ENCODE results near the gene ATP9B. TPM values are rescaled to one million over a fixed set of nuclear protein-coding genes. Genes with fewer than 3 reads are reported as not detected.

Gene ATP9B
- total RNA-seq (2014; rRNA removed; shearing (Covaris generic)), result 12.8 and 29.6 TPM in 2 replicates
- 8.5 and 9.3 TPM in 2 replicates for polyA plus RNA-seq (2016; fragmentation: Nextera tagmentation; extraction: Ambion mirVana)

DNA sequence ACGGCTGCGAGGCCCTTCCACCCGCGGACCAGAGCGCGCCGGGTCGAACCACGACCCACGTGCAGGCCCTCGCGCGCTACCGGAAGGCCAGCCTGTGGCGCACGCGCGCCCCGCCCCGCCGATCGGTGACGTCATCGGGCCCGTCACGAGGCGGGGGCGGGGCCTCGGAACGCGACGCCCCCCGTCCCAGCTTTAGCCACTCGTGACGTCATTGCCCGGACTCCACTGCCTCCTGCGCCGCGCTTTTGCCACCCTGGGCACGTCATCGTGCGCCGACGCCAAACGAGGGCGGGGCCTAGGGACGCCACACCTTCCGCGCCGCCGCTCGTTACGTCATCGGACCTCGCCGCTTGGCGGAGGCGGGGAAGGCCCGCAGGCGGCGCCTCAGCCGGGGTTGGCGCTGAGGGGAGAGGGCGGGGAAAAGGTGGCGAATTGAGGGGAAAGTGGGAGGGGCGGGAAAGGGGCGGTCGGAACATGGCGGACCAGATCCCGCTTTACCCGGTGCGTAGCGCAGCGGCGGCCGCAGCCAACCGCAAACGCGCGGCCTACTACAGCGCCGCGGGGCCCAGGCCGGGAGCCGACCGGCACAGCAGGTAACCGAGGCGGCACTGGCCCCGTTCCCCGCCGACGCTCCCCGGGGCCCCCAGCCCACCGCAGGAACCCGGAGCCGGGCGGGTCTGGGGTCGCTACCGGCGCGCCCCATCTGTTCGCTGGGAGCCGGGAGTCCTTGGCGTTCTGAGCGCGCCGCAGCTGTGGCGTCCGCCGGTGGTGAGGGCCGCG is at the start of gene ATP9B:
Gene ATP9B (plus strand): TSS at position 458 of the 780 bp plus-strand sequence. CDS start 17 bp downstream, at position 475.
- Histone ChIP-seq H3K9ac (peak within 1 kb of the TSS; percentile 91), H3K4me1 (ENCODE audit: insufficient read depth) (peaks cover 11% of the 10 kb centered on the region), H4K20me1 (ENCODE audit: insufficient read depth) (no peaks in the 10 kb centered on the region), H3K4me2 (ENCODE audit: unreplicated experiment) (peak within 1 kb of the TSS; percentile 93), H3K9me3 (ENCODE audit: low read depth) (no peaks in the 10 kb centered on the region), H3K9me2 (ENCODE audit: insufficient read depth) (no peaks in the 10 kb centered on the region), H3F3A (ENCODE audit: insufficient read depth) (peaks cover 22% of the 10 kb centered on the region), H3K27me3 (replicated peaks; ENCODE audit: insufficient read depth) (no peaks in the 10 kb centered on the region), H3K36me3 (ENCODE audit: low read depth) (no peaks in the 10 kb centered on the region), H3K4me3 (peak within 1 kb of the TSS; percentile 80), H2AFZ (peak within 1 kb of the TSS; percentile 99), H3K27ac (peak within 1 kb of the TSS; percentile 75), H3K79me2 (ENCODE audit: insufficient read depth) (peaks cover 36% of the 10 kb centered on the region)
- peak; percentile 100 for DNase-seq
- in situ Hi-C loops (cut with MboI), result no loop called here
- 1% methylated on average over 49 to 72 of the region's 112 CpGs for WGBS, 2 experiments (ENCODE audit: low coverage in 1 of 2, low lambda C conversion rate in 2 of 2, missing lambda C conversion rate in 2 of 2)
- TF ChIP-seq EZH2phosphoT487 (IDR thresholded peaks at IDR 0.05; ENCODE audit: insufficient read depth, low read depth) (no peak), EZH2 (IDR thresholded peaks at IDR 0.05; ENCODE audit: insufficient read depth, poor library complexity, severe bottlenecking) (no peak)

- no peaks in the 10 kb centered on the region for H3K36me3 ChIP-seq (ENCODE audit: low read depth)
- TF ChIP-seq EZH2phosphoT487 (IDR thresholded peaks at IDR 0.05; ENCODE audit: insufficient read depth, low read depth) (no peak), EZH2 (IDR thresholded peaks at IDR 0.05; ENCODE audit: insufficient read depth, poor library complexity, severe bottlenecking) (no peak)
- in situ Hi-C loops (cut with MboI), result no loop called here
- H3K4me3 ChIP-seq, result no peak overlapping the region
- H3K9ac ChIP-seq, result no peak overlapping the region
- no peak overlapping the region for H2AFZ ChIP-seq
- H3K9me2 ChIP-seq (ENCODE audit: insufficient read depth), result no peaks in the 10 kb centered on the region
- no peaks in the 10 kb centered on the region for H3K27me3 ChIP-seq (replicated peaks; ENCODE audit: insufficient read depth)
- no peaks in the 10 kb centered on the region for H3K79me2 ChIP-seq (ENCODE audit: insufficient read depth)
- no peaks in the 10 kb centered on the region for H3K4me1 ChIP-seq (ENCODE audit: insufficient read depth)
- H4K20me1 ChIP-seq (ENCODE audit: insufficient read depth), result no peaks in the 10 kb centered on the region
- H3F3A ChIP-seq (ENCODE audit: insufficient read depth), result no peaks in the 10 kb centered on the region
- H3K4me2 ChIP-seq (ENCODE audit: unreplicated experiment), result no peak overlapping the region
- no peaks in the 10 kb centered on the region for H3K9me3 ChIP-seq (ENCODE audit: low read depth)
- DNase-seq, result no peak
- no peak overlapping the region for H3K27ac ChIP-seq
- 29 to 35% methylated on average over 7 of the region's 7 CpGs for WGBS, 2 experiments (ENCODE audit: low coverage in 1 of 2, low lambda C conversion rate in 2 of 2, missing lambda C conversion rate in 2 of 2)
These were observed 49.3 kb upstream of the ATP9B start for GRCh38 chr18:79019881-79020280.

DNA sequence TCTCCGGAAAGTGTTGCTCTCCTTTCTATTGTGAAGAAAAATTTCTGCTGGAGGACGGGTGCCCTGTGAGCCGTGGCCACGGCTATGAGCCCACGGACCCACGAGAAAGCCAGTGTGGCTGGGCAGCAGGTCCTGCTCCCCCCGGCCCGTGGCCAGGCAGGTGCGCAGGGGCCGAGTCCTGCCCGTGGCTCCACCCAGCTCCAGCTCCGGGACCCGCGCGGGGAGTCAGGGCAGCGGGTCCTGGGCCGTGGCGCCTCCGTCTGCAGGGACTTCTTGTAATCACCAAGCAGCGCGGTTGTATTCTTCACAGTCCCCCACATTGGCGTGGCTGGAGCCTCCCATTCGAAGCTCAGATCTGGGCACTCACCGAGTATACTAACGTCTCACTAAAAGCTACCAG is 46.6 kb upstream of the ATP9B start:
- H3K4me2 ChIP-seq (ENCODE audit: unreplicated experiment), result no peak overlapping the region
- no peaks in the 10 kb centered on the region for H3K9me2 ChIP-seq (ENCODE audit: insufficient read depth)

GRCh38 chr18:79026491-79026890 is 42.7 kb upstream of the ATP9B start:
- Histone ChIP-seq H3F3A (ENCODE audit: insufficient read depth) (no peaks in the 10 kb centered on the region), H3K9me3 (ENCODE audit: low read depth) (no peaks in the 10 kb centered on the region)

More for the DNA sequence above, 46.6 kb upstream of the ATP9B start:
- H3K27ac ChIP-seq, result no peak overlapping the region
- in situ Hi-C loops (cut with MboI), result no loop called here
- H3K79me2 ChIP-seq (ENCODE audit: insufficient read depth), result no peaks in the 10 kb centered on the region
- no peaks in the 10 kb centered on the region for H3F3A ChIP-seq (ENCODE audit: insufficient read depth)
- no peak overlapping the region for H3K9ac ChIP-seq
- no peaks in the 10 kb centered on the region for H3K36me3 ChIP-seq (ENCODE audit: low read depth)
- H3K4me3 ChIP-seq, result no peak overlapping the region
- H3K9me3 ChIP-seq (ENCODE audit: low read depth), result no peaks in the 10 kb centered on the region
- no peaks in the 10 kb centered on the region for H3K27me3 ChIP-seq (replicated peaks; ENCODE audit: insufficient read depth)
- no peaks in the 10 kb centered on the region for H3K4me1 ChIP-seq (ENCODE audit: insufficient read depth)
- TF ChIP-seq EZH2 (IDR thresholded peaks at IDR 0.05; ENCODE audit: insufficient read depth, poor library complexity, severe bottlenecking), result no peak
- TF ChIP-seq EZH2phosphoT487 (IDR thresholded peaks at IDR 0.05; ENCODE audit: insufficient read depth, low read depth), result no peak
- no peak overlapping the region for H2AFZ ChIP-seq
- 70 to 71% methylated on average over 25 of the region's 25 CpGs for WGBS, 2 experiments (ENCODE audit: low coverage in 1 of 2, low lambda C conversion rate in 2 of 2, missing lambda C conversion rate in 2 of 2)
- H4K20me1 ChIP-seq (ENCODE audit: insufficient read depth), result no peaks in the 10 kb centered on the region
- DNase-seq, result no peak

More at GRCh38 chr18:79026491-79026890, 42.7 kb upstream of the ATP9B start:
- 25 to 27% methylated on average over 4 to 5 of the region's 5 CpGs for WGBS, 2 experiments (ENCODE audit: low coverage in 1 of 2, low lambda C conversion rate in 2 of 2, missing lambda C conversion rate in 2 of 2)
- Histone ChIP-seq H3K79me2 (ENCODE audit: insufficient read depth) (no peaks in the 10 kb centered on the region), H3K9me2 (ENCODE audit: insufficient read depth) (no peaks in the 10 kb centered on the region), H3K36me3 (ENCODE audit: low read depth) (no peaks in the 10 kb centered on the region), H4K20me1 (ENCODE audit: insufficient read depth) (no peaks in the 10 kb centered on the region), H3K4me2 (ENCODE audit: unreplicated experiment) (no peak overlapping the region), H2AFZ (no peak overlapping the region), H3K9ac (no peak overlapping the region), H3K4me3 (no peak overlapping the region), H3K27me3 (replicated peaks; ENCODE audit: insufficient read depth) (no peaks in the 10 kb centered on the region), H3K27ac (no peak overlapping the region), H3K4me1 (ENCODE audit: insufficient read depth) (no peaks in the 10 kb centered on the region)
- in situ Hi-C loops (cut with MboI), result no loop called here
- TF ChIP-seq EZH2phosphoT487 (IDR thresholded peaks at IDR 0.05; ENCODE audit: insufficient read depth, low read depth), result no peak
- no peak for TF ChIP-seq EZH2 (IDR thresholded peaks at IDR 0.05; ENCODE audit: insufficient read depth, poor library complexity, severe bottlenecking)
- no peak for DNase-seq

Measured in GM23248 (cell line).